Loucy (cell line): Measurements from ENCODE around the gene KRTAP5-1.
A peak's percentile ranks its signal among the peaks of the same experiment; 100 is the strongest.

Experiments
- H2AFZ ChIP-seq: fragments of 200-600 bp; sonication (generic); 2 replicates; pipeline ENCODE4 v1.6.0; 2016; ENCODE audit warnings: antibody characterized with exemption, mild to moderate bottlenecking, low read length, moderate library complexity
- H3F3A ChIP-seq: fragments of 200-600 bp; 2 replicates; pipeline ENCODE4 v1.6.0; 2016; ENCODE audit warnings: antibody characterized with exemption, low read depth, mild to moderate bottlenecking
- H3K27me3 ChIP-seq: fragments of 200-600 bp; sonication (generic); 2 replicates; pipeline ENCODE4 v1.6.1; 2014; ENCODE audit warnings: low read length, mild to moderate bottlenecking; ENCODE audit not compliant: insufficient read depth, poor library complexity, severe bottlenecking
- H3K36me3 ChIP-seq: fragments of 200-600 bp; sonication (generic); 2 replicates; pipeline ENCODE4 v1.6.1; 2016; ENCODE audit warnings: low read length; ENCODE audit not compliant: insufficient read depth
- H3K4me1 ChIP-seq: fragments of 200-600 bp; sonication (generic); 2 replicates; pipeline ENCODE4 v1.5.1; 2014; ENCODE audit warnings: low read length, mild to moderate bottlenecking; ENCODE audit not compliant: insufficient read depth, poor library complexity, severe bottlenecking
- H3K4me2 ChIP-seq: fragments of 200-600 bp; sonication (generic); 2 replicates; pipeline ENCODE4 v1.6.0; 2014; ENCODE audit warnings: antibody characterized with exemption, low read length, low read depth, mild to moderate bottlenecking; ENCODE audit not compliant: poor library complexity, severe bottlenecking
- H3K4me3 ChIP-seq: fragments of 200-600 bp; sonication (generic); 2 replicates; pipeline ENCODE4 v1.5.1; 2014; ENCODE audit warnings: low read length, mild to moderate bottlenecking, mixed read lengths; ENCODE audit not compliant: poor library complexity, severe bottlenecking
- H3K79me2 ChIP-seq: fragments of 200-600 bp; sonication (generic); 2 replicates; pipeline ENCODE4 v1.6.1; 2014; ENCODE audit warnings: low read length; ENCODE audit not compliant: insufficient read depth
- H3K9ac ChIP-seq: fragments of 200-600 bp; sonication (generic); 2 replicates; pipeline ENCODE4 v1.6.0; 2014; ENCODE audit warnings: mild to moderate bottlenecking, low read depth, low read length, moderate library complexity; ENCODE audit not compliant: poor library complexity, severe bottlenecking
- H3K9me2 ChIP-seq: fragments of 200-600 bp; sonication (generic); replicated peaks from 2 replicates; pipeline ENCODE4 v1.6.1; 2016; ENCODE audit warnings: low read depth, low read length, mixed read lengths
- H3K9me3 ChIP-seq: fragments of 200-600 bp; sonication (generic); 2 replicates; pipeline ENCODE4 v1.6.1; 2014; ENCODE audit warnings: mild to moderate bottlenecking, antibody characterized with exemption, low read length, low read depth; ENCODE audit not compliant: insufficient read depth
- H4K20me1 ChIP-seq: fragments of 200-600 bp; sonication (generic); 2 replicates; pipeline ENCODE4 v1.6.0; 2014; ENCODE audit warnings: antibody characterized with exemption, low read length, mild to moderate bottlenecking; ENCODE audit not compliant: insufficient read depth, poor library complexity, severe bottlenecking
- EZH2phosphoT487 ChIP-seq: fragments of 200-600 bp; IDR thresholded peaks from 2 replicates; pipeline ENCODE4 v1.6.1; 2018; ENCODE audit warnings: antibody characterized with exemption, mild to moderate bottlenecking, moderate library complexity, borderline replicate concordance
- TF ChIP-seq, protein P1 (sequence below): fragments of 200-600 bp; sonication (generic); conservative IDR thresholded peaks from 2 replicates; pipeline ENCODE4 v1.5.1; 2014; ENCODE audit warnings: mild to moderate bottlenecking, antibody characterized with exemption, low read length

KRTAP5-1 gene

DNA sequence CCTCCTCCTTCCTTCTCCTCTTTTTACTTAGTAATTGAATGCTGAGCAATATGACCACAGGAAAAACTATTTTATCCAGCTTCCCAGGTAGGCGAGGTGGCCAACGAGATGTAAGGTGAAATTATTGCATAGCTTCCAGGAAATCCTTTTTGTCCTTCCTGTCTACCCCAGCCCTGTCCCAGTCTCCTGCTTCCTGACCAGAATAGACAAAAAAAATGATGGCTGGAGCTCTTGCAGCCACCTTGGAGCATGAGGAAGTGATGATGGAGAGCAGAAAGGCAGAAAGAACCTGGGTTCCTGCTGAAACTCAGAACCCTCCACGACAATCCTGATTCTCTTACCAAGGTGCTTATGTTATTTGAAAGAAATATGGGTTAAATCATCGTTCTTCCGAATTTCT, 46.9 kb downstream of the KRTAP5-1 start:
- Histone ChIP-seq H2AFZ (no peak overlapping the region), H4K20me1 (peaks cover 18% of the 10 kb centered on the region), H3F3A (no peaks in the 10 kb centered on the region), H3K9ac (no peak overlapping the region), H3K4me1 (peaks cover 17% of the 10 kb centered on the region), H3K9me3 (no peaks in the 10 kb centered on the region), H3K79me2 (peaks cover 42% of the 10 kb centered on the region), H3K4me2 (no peak overlapping the region), H3K4me3 (no peak overlapping the region), H3K36me3 (no peaks in the 10 kb centered on the region), H3K9me2 (no peaks in the 10 kb centered on the region), H3K27me3 (no peaks in the 10 kb centered on the region)
- TF ChIP-seq, protein P1, sequence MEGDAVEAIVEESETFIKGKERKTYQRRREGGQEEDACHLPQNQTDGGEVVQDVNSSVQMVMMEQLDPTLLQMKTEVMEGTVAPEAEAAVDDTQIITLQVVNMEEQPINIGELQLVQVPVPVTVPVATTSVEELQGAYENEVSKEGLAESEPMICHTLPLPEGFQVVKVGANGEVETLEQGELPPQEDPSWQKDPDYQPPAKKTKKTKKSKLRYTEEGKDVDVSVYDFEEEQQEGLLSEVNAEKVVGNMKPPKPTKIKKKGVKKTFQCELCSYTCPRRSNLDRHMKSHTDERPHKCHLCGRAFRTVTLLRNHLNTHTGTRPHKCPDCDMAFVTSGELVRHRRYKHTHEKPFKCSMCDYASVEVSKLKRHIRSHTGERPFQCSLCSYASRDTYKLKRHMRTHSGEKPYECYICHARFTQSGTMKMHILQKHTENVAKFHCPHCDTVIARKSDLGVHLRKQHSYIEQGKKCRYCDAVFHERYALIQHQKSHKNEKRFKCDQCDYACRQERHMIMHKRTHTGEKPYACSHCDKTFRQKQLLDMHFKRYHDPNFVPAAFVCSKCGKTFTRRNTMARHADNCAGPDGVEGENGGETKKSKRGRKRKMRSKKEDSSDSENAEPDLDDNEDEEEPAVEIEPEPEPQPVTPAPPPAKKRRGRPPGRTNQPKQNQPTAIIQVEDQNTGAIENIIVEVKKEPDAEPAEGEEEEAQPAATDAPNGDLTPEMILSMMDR: no peak
- TF ChIP-seq EZH2phosphoT487: no peak

DNA sequence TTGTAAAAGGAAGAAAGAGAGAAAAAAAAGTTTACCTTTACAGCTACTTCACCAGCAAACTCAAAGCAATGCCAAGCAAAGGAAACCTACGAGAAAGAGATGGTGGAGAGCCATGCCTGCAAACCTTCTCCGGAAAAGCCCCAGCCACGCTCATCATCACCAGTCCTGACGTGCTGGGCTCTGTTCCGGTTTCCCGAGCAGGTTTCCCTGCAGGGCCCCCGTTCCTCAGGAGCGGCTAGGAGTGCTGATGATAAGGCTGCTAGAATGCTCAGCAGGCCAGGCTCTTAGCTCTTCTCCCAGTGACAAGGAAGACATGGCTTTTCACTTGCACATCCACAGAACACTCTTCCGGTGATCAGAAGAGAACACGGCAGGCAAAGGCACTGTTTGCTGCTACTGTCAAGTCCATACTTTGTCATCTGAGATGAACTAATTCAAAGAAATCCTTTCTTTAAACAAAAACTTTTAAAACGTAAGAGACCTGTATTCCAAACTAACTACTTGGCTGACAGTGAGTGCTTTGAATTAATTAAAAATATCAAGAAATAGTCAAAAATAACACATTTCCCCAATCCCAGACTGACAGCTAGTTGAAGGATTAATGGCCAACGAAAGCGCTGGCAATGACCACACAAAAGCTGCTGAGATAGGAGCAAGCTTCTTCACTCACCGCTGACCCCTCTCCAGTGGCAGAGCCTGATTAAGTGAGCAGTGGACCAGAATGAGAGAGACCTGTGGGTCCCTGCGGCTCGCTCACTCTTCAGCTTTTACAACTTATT, 48.8 kb downstream of the KRTAP5-1 start:
- no peaks in the 10 kb centered on the region for H3K9me3 ChIP-seq
- peak overlapping the region; percentile 48 for H3K9ac ChIP-seq
- no peaks in the 10 kb centered on the region for H3F3A ChIP-seq
- H3K4me3 ChIP-seq: no peak overlapping the region
- no peaks in the 10 kb centered on the region for H3K9me2 ChIP-seq
- H3K27me3 ChIP-seq: no peaks in the 10 kb centered on the region
- H3K36me3 ChIP-seq: no peaks in the 10 kb centered on the region
- H3K79me2 ChIP-seq: peaks cover 61% of the 10 kb centered on the region
- peaks cover 17% of the 10 kb centered on the region for H3K4me1 ChIP-seq
- TF ChIP-seq EZH2phosphoT487: no peak
- TF ChIP-seq, protein P1: no peak
- H4K20me1 ChIP-seq: peaks cover 18% of the 10 kb centered on the region
- H2AFZ ChIP-seq: no peak overlapping the region
- H3K4me2 ChIP-seq: peak overlapping the region; percentile 16

DNA sequence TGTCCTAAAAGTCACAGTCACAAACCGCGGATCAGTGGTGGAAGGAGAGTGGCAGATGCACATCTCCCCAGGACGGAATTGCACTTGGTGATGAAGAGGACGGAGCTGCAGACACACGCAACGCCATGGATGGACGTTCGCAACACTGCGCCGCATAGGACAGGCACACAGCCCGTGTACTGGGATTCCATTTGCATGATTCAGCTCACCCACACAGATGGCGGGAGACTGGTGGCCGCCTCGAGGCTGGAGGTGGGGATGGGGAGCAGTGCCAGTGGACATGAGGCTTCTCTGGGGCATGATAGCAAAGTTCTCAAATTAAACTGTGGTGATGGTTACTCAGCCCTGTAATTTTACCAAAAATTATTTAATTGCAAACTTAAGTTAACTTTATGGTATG, 50.4 kb downstream of the KRTAP5-1 start:
- H3K27me3 ChIP-seq: no peaks in the 10 kb centered on the region
- no peak overlapping the region for H3K4me3 ChIP-seq
- H3K36me3 ChIP-seq: no peaks in the 10 kb centered on the region
- H3K9me2 ChIP-seq: no peaks in the 10 kb centered on the region
- peaks cover 17% of the 10 kb centered on the region for H3K4me1 ChIP-seq
- peaks cover 18% of the 10 kb centered on the region for H4K20me1 ChIP-seq
- H3K4me2 ChIP-seq: no peak overlapping the region
- no peak overlapping the region for H2AFZ ChIP-seq
- H3K9me3 ChIP-seq: no peaks in the 10 kb centered on the region
- peaks cover 74% of the 10 kb centered on the region for H3K79me2 ChIP-seq
- no peak overlapping the region for H3K9ac ChIP-seq
- H3F3A ChIP-seq: no peaks in the 10 kb centered on the region
- TF ChIP-seq, protein P1: no peak
- TF ChIP-seq EZH2phosphoT487: no peak
